HG02884 (cell line): ENCODE data around the gene TSEN2.
"Not testable (repeated sequence)": the region's sequence is repeated elsewhere in the genome, so short reads cannot be mapped to it uniquely, and the experiment has no call there.

Experiments
- ATAC-seq: cut with Tn5 transposase; IDR thresholded peaks from one replicate; pipeline ENCODE4 v1.9.1; 2021; ENCODE audit warnings: mild to moderate bottlenecking, moderate library complexity; ENCODE audit not compliant: unreplicated experiment

The TSEN2 gene

GRCh38 chr3:12451960-12452359 lies 32.3 kb upstream of the TSEN2 start:
- no peak for ATAC-seq

DNA sequence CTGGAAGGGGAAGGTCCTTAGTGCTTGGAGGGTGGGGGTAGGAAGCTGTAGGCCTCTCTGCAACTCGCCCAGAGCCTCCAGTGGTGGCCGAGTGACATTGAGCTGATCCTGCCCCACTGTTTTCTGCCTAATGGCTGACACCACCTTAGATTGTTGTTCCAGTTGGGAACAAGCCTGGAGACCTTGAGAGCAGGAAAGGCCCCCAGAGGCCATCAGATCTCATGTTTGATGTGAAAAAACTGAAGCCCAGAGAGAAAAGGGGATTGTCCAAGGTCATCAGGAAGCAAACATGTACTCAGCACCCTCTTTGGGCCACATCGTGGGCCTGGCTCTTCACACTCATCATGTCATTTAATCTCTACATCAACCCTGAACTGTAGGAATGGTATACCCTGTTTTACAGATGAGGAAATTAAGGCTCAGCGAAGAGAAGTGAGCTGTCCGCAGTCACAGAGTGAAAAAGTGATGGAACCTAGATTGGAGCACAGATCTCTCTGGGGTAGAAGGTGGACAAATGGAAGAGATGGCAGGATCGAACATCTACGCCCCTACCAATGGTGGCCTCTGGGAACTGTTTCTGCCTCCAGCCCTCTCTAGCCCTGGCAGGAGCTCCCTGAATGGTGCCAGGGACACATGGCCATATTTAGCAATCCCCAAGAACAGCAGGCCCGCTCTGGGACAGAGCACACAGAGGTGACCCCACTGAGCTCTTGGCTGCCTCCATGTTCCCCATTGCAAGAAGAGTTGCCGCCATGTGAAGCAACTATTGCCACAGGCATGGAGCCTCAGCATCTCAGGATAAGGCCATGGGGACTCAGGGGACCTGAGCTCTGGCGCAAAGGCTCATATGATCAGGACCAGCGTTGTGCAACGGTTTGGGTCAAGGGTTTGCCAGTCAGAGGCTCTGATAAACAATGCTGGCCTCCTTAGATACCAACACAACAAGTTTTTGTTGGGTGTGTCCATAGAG lies 31.6 kb upstream of the TSEN2 start:
- ATAC-seq: no peak

- no peak for ATAC-seq
Observed at GRCh38 chr3:12454076-12454815, 30.0 kb upstream of the TSEN2 start.

GRCh38 chr3:12454816-12455121 lies 29.5 kb upstream of the TSEN2 start:
- no peak for ATAC-seq

DNA sequence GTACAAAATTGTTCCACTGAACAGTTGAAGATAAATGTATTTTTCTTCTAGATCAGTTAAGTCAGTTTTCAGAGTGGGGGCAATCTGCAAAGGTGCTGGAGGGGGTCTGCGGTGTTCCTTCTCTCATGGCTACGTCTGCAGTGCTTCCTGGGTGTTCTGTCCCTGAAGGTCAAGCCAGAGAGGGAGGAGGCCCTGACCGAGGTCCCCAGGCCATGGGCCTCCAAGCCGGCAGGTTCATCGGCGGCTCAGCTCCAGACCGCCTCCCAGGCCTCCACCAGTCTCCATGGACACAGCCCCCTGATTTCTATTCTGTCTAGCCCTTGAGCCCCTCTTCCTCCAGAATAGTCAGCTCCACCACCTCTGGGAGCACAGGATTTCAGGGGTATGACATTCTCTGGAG lies 28.5 kb upstream of the TSEN2 start:
- no peak for ATAC-seq

- ATAC-seq: no peak
Observed at GRCh38 chr3:12456441-12456840, 27.8 kb upstream of the TSEN2 start.

- ATAC-seq: not testable (repeated sequence)
Observed at GRCh38 chr3:12457380-12457779, 26.9 kb upstream of the TSEN2 start.

- ATAC-seq: no peak
Observed at GRCh38 chr3:12458901-12459300, 25.4 kb upstream of the TSEN2 start.

DNA sequence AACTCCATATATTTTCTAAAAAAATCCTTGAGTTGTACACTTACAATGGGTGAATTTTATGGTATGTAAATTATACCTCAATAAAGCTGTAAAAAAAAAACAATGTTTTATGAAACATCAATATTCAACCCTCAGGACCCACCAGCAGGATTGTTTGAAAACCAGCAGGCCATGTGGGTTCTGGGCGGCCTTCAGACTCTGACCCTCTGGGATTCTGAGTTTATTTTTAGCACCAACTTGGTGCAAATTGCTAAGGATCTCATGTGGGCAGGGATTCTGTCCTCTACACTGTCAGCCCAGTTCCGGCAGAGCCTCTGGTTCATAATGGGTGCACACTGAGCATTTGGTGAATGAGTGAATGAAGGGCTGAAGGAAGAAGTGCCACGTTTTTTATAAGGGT lies 24.2 kb upstream of the TSEN2 start:
- ATAC-seq: no peak

GRCh38 chr3:12461097-12461649 lies 23.1 kb upstream of the TSEN2 start:
- no peak for ATAC-seq

GRCh38 chr3:12462159-12462947 lies 21.9 kb upstream of the TSEN2 start:
- no peak for ATAC-seq

GRCh38 chr3:12463686-12464085 lies 20.6 kb upstream of the TSEN2 start:
- ATAC-seq: no peak

GRCh38 chr3:12464181-12464580 lies 20.1 kb upstream of the TSEN2 start:
- no peak for ATAC-seq

GRCh38 chr3:12465151-12465835 lies 19.0 kb upstream of the TSEN2 start:
- ATAC-seq: no peak

DNA sequence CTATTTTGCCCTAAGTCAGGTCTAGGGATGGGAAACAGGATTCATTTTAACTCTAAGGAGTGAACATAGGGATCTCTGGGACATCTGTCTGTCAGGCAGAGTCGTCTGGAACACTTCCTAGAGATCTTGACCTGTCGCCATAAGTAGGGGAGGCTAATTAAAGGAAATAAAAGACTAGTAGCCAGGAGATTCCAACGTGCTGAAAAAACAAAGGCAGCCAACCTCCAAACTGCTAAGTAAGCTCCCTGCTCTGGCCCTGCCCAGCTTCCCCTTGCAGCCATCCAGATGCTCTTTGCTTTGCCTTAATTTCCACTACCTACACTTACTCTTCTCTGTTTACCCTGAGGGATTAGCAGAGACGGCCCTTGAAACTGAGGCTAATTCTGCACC lies 18.4 kb upstream of the TSEN2 start:
- ATAC-seq: no peak

DNA sequence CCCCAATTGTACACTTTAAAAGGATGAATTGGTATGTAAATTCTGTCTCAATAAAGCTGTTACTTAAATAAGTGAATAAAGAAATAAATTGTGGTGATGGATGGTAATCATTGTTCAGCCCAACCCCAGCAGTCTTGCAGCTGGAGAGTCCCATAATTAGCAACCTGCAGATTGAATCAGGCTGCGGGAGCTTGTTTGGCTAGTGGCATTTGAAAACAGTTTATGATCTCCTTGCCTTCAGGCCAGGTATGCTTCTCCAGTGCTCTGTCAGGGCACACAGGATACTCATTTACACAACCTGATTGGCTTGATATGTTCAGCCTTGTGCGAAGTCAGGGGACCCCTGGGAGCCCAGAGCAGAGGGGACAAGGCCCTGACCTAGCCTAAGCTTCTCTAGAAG lies 16.5 kb upstream of the TSEN2 start:
- ATAC-seq: no peak

DNA sequence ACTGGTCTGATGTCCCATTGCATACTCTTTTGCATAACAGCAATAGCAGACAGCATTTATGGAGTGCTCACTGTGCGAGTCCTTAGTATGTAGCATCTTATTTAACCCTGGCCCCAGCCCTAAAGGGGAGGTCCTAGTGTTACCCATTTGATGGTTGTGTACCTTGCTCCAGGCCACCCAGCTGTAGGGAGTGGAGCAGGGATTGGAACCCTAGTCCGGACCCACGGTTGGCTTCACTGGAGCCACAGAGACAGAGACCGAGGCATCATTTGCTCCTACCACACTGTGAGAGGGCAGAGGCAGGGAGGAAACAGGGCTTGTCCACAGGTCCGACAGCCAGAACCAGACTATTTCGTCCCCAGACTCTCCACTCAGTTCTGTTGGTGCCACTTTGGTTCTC lies 16.0 kb upstream of the TSEN2 start:
- no peak for ATAC-seq

- no peak for ATAC-seq
Observed at GRCh38 chr3:12468757-12469156, 15.5 kb upstream of the TSEN2 start.

DNA sequence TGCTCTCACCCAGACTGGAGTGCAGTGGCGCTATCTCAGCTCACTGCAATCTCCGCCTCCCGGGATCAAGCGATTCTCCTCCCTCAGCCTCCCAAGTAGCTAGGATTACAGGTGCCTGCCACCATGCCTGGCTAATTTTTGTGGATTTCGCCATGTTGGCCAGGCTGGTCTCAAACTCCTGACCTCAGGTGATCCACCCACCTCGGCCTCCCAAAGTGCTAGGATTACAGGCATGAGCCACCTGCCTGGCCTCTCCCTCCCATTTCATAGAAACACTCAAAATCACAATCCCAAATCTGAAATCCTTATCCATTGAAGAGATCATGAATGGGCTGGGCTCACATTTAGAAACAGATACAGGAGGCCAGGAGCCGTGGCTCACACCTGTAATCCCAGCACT lies 15.1 kb upstream of the TSEN2 start:
- not testable (repeated sequence) for ATAC-seq

DNA sequence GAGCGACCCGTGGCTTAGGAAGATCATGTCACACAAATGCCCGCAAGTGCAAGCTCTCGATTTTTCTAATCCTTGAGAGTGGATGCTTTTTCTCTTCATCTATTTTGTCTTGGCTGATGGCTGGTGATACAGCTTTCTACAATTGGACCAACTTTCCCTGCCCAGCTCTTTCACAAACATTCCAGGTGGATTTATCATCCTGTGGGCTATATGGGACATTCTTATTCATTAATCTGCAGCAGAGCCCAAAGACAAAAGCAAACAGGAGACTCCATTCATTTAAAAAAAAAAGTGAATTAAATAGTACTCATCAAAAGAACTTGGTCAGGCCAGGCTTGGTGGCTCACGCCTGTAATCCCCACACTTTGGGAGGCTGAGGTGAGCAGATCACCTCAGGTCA lies 14.2 kb upstream of the TSEN2 start:
- ATAC-seq: no peak

DNA sequence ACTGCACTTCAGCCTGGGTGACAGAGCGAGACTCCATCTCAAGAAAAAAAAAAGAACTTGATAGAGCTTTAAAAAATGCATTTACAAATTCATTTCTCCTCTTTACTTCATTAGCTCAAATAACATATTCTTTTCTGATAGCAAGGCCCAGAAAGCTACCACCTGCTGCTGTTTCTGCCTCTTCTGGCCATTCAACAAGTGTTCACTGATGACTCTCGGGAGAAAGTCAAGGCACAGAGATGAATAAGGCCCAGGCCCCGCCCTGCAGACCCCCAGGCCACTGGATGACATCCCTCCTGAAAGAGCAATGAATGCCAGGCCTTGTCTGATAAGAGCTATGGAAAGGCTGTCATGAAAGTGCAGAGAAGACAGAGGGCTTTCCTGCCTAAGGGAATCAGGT lies 13.6 kb upstream of the TSEN2 start:
- no peak for ATAC-seq
